GM21529 (cell line): Measurements from ENCODE around the gene HSF4.

ENCODE experiments used
- ATAC-seq: cut with Tn5 transposase; IDR thresholded peaks from one replicate; pipeline ENCODE4 v1.9.1; 2021; ENCODE audit not compliant: unreplicated experiment

HSF4 gene

DNA sequence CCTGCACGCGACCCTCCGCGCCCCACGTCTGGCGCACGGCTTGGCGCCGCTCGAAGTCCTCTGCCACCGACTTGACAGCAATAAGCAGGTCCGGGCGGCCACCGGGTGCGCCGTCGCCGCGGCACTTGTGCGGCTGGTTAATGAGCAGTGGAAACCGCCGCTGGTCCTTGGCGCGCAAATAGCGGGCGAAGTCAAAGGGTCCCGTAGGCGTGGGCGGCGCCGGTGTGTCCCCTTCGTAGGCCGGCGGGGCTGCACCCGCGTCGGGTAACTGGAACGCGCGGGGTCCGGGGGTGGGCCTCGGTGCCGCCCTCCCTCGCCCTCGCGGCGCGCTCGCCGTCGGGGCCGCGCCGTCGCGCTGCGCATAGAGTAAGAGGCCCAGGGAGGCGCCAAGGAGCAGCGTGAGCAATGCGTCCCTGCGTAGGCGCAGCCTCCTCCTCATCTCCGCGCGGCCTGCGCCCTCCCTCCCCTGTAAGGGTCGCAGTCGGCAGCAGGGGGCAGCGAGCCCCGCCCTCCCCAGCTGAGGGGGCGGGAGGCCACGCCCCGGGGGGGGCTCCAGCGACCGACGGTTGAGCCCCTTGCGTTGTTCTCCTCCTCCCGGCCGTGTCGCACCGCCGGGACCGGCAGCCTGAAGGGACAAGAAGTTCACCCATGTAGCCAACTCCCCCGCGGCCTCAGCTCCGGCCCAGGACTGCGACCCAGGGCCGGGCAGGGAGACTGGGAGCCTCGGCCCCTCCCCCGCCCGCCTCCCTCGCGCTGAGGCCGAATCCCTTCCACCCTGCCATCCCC lies 14.3 kb upstream of the HSF4 start:
- peak; percentile 48 for ATAC-seq

DNA sequence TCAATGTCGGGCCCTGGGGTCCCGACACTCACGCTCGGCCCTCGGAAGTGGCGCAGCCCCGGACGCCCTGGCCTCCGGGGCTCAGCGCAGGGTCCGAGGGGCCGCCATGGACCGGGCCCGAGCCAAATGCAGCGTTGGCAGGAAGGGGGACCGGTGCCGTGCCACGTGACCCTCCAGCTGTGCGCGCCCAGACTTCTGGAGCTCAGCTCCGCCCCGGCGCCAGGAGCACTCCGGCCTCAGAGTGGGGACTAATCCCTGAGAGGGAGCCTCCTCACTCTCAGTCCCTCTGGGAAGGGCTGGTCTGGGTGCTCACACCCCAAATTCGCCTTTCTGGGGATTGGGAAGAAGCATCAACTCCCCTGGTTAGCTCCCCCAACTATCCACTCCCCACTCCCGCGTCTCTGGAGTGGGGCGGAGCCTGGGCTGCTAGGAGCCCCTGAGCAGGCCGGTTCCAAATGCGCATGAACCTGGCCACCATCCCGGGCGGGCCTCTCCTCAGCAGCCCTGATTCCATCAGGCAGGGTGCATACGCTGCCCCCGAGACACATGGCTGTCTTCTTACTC lies 13.6 kb upstream of the HSF4 start, which contains the start of gene B3GNT9:
Gene B3GNT9 (minus strand): TSS at position 166 of the 564 bp plus-strand sequence. CDS start 513 bp downstream, outside the sequence.
- ATAC-seq, result peak; percentile 63

- no peak for ATAC-seq
Observed at GRCh38 chr16:67151431-67152097, 13.0 kb upstream of the HSF4 start.

- no peak for ATAC-seq
Observed at GRCh38 chr16:67154578-67155294, 9.8 kb upstream of the HSF4 start.

DNA sequence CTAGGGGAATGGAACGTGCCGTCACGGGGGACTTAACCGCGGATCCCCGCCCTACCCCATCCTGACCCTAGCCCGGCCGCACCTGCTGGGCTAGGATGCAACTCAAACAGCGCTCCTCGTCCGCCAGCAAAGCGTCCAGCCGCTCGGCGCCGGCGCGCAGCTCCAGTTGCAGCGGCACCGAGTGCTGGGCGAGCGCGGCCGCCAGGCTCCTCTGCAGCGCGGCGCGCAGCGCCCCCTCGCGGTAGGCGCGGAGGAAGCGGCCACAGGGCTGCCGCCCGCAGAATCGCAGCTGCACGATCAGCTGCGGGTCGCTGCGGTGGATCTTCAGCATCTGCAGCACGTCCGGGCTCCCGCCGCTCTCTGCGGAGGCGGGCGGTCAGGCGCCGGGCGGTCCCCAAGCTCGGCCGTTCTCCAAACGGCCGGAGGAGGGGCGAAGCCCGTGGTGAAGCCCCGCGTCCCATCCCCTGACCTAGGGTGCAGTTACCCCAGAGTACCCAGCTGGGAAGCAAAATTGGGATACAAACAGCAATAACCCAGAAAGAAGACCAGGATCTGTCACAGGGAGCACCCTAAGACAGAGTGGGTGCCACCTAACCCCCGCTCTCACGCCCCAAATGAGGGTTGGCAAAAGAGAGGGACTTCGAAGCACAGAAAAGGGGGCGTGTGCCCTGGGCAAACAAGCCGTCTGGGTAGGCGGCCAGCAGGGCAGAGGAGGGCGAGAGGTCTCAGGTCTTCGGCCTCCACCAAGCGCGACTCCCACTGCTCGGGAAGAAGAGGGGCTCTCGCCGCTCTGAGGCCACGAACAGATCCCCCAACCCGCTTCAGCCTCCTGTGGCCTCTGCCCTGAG lies 9.0 kb upstream of the HSF4 start:
- no peak for ATAC-seq

GRCh38 chr16:67156143-67156844 lies 8.3 kb upstream of the HSF4 start:
- ATAC-seq, result no peak

DNA sequence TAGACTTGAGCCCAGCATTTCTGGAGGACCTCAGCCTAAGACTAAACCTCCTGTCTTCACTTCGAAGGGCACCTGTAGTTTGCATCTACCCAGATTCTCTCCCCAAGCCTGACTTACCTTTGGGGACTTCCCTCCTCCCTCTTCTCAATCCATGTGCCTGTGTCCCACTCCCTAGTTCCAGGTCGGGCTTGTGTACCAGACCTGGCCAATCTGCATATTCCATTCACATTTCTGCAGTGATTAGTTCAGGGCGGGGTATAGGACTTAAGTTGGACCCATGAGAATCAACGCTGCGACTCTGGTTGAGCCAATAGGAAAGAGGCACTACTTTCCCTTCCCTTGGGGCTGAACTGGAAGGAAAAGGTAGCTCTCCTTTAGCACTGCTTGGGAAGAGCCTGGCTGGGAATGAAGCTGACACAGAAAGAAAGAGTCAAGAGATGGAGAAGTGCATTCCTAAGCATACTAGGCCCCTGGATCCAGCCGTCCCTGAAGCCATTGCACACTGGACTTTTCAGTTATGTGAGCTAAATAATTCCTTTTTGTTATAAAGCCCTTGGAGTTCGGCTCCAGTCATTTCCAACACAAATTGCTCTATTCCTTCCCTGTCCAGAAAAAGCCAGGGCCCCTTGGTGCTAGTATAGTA lies 7.3 kb upstream of the HSF4 start:
- no peak for ATAC-seq

DNA sequence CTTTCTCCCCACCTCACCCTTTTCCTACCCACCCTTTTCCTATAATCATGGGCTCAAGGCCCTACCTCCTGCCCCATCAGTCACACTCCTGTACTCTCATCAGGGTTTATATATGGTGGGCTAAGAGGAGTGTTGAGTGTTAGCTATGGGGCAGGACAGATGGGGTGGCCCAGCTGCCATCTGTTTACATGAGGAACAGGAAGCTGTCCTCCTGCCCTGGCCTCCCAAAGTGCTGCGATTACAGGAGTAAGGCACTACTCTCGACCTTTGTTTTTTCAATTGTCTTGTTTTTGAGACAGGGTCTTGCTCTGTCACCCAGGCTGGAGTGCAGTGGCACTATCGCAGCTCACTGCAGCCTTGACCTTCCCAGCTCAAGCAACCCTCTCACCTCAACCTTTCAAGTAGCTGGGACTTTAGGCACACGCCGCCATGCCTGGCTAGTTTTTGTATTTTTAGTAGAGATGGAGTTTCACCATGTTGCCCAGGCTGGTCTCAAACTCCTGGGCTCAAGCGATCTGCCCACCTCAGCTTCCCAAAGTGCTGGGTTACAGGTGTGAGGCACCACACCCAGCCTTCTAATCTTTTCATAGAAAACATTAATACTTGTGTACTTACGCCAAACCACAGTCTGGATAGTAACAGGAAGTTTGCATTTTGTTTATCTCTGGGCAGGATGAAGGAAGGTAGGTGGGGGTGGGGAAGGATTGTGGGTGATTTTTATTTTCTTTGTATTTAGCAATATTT lies 6.5 kb upstream of the HSF4 start:
- no peak for ATAC-seq

- peak; percentile 40 for ATAC-seq
Observed at GRCh38 chr16:67158637-67159600, 5.6 kb upstream of the HSF4 start.

GRCh38 chr16:67161595-67162058 lies 2.9 kb upstream of the HSF4 start:
- ATAC-seq, result no peak

GRCh38 chr16:67162506-67163163 lies 1.9 kb upstream of the HSF4 start:
- no peak for ATAC-seq

- ATAC-seq, result no peak
Observed at GRCh38 chr16:67163164-67163998, 1.2 kb upstream of the HSF4 start.

- no peak for ATAC-seq
Observed at GRCh38 chr16:67163999-67164558, 466 bp upstream of the HSF4 start.

DNA sequence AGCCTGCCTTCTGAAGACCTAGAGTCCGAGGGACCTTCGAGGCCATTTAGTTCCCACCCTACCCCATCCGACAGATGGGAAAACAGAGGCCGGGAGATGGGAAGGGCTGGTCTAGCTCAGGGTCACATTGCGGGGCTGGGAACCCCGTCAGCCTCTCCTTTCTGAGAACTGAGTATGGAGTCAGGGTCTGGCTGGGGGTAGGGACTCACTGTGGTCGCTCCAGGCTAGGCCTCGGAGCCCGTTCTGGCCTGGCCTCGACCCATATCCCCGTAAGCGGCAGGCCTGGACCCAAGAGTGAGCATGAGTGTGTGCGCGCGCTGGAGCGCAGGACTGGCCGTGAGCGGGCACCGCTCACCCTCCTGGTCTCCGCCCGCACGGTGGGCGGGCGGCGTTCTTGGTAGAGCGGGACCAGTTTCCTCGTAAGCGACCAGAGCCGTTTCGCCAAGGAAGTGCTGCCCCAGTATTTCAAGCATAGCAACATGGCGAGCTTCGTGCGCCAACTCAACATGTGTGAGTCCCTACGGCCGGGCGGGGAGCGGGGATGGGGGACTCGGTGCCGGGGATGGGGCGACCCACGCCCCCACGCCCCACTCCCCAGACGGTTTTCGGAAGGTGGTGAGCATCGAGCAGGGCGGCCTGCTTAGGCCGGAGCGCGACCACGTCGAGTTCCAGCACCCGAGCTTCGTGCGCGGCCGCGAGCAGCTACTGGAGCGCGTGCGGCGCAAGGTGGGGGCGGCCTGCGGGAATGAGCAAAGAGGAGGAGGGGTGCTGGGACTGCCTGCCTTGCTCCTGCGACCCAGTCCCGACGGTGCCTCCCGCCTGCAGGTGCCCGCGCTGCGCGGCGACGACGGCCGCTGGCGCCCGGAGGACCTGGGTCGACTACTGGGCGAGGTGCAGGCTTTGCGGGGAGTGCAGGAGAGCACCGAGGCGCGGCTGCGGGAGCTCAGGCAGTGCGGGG lies 855 bp downstream of the HSF4 start:
- ATAC-seq, result no peak

- ATAC-seq, result no peak
Observed at GRCh38 chr16:67166110-67166547, 1.6 kb downstream of the HSF4 start.
